Measurements from ENCODE around the gene RPL32. TPM values are rescaled to one million over a fixed set of nuclear protein-coding genes. Genes with fewer than 3 reads are reported as not detected.

Gene RPL32
- total and polyA plus RNA-seq, 2 donors (not counting 3 experiments of a cell fraction or from before 2014, with no cell fraction given): 1,075 to 1,588 TPM

DNA sequence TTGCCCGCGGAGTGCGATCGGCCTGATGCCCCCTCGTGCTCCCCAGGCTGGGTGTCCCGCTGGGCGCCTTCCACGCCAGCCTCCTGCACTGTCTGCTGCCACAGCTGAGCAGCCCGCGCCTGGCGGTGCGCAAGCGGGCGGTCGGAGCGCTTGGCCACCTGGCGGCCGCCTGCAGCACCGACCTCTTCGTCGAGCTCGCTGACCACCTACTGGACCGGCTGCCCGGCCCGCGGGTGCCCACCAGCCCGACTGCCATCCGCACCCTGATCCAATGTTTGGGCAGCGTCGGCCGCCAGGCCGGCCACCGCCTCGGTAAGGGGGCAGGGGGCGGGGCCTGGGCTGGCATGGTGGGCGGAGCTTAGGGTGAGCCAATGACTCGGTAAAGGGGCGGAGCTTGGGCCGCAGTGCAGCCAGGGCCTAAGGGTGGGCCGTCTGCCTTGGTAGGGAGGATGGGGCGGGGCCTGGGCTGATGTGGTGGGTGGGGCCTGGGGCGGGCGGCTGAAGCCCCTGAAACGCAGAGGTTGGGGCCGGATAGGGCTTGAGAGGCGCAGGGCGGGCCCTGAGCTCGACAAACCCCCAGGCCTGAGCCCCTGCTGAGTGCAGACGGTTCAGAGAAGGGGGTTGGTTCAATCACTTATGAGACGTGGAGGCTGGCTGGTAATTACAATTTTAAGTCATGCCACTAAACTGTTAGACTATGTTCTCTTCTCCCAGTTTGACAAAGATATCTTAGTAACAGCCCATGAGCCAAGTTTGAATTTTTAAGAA is 31.2 kb downstream of the RPL32 start:
- Histone ChIP-seq H3K9me3 (replicated peaks; ENCODE audit: control insufficient read depth, insufficient read depth, low read length) (no peaks in the 10 kb centered on the region), H3K27ac (ENCODE audit: insufficient read depth, low read depth, low read length) (no peak overlapping the region), H3K36me3 (ENCODE audit: control insufficient read depth in 2 of 2, extremely low read depth in 1 of 2, insufficient read depth in 2 of 2, low read length in 2 of 2) (no peaks in the 10 kb centered on the region), H4K20me1 (replicated peaks; ENCODE audit: control insufficient read depth, extremely low read depth, insufficient read depth, low read length) (no peaks in the 10 kb centered on the region), H2AFZ (ENCODE audit: low read depth, low read length) (peak overlapping the region; percentile 84), H3K4me3 (replicated peaks in 1 of 3; ENCODE audit: insufficient read depth in 1 of 3, low read depth in 1 of 3, low read length in 3 of 3) (peak overlapping the region; percentile 40 to 53 (median 46)), H3K4me1 (ENCODE audit: control insufficient read depth, extremely low read depth, insufficient read depth, low read length) (peaks cover 8% of the 10 kb centered on the region), H3K9me1 (replicated peaks; ENCODE audit: control insufficient read depth, extremely low read depth, insufficient read depth, low read length) (no peaks in the 10 kb centered on the region), H3K27me3 (ENCODE audit: control insufficient read depth in 2 of 2, insufficient read depth in 2 of 2, low read length in 2 of 2) (no peaks in the 10 kb centered on the region), H3K79me2 (ENCODE audit: control insufficient read depth, insufficient read depth, low read length) (no peaks in the 10 kb centered on the region), H3K9ac (replicated peaks; ENCODE audit: extremely low read depth, insufficient read depth, low read length) (peak overlapping the region; percentile 33), H3K4me2 (ENCODE audit: insufficient read depth, low read length) (peak overlapping the region; percentile 69)
- DNase-seq (ENCODE audit: low read depth, low spot score) (peak; percentile 95), FAIRE-seq (peak; percentile 95)
- TF ChIP-seq EZH2 (IDR thresholded peaks at IDR 0.05; ENCODE audit: borderline replicate concordance, low read depth, low read length, severe bottlenecking) (no peak), POLR2A (IDR thresholded peaks at IDR 0.05; ENCODE audit: low read depth, low read length) (no peak), POLR2AphosphoS5 (IDR thresholded peaks at IDR 0.05; ENCODE audit: insufficient read depth, low read depth, low read length) (peak; percentile 57)
- TF ChIP-seq, protein P1, sequence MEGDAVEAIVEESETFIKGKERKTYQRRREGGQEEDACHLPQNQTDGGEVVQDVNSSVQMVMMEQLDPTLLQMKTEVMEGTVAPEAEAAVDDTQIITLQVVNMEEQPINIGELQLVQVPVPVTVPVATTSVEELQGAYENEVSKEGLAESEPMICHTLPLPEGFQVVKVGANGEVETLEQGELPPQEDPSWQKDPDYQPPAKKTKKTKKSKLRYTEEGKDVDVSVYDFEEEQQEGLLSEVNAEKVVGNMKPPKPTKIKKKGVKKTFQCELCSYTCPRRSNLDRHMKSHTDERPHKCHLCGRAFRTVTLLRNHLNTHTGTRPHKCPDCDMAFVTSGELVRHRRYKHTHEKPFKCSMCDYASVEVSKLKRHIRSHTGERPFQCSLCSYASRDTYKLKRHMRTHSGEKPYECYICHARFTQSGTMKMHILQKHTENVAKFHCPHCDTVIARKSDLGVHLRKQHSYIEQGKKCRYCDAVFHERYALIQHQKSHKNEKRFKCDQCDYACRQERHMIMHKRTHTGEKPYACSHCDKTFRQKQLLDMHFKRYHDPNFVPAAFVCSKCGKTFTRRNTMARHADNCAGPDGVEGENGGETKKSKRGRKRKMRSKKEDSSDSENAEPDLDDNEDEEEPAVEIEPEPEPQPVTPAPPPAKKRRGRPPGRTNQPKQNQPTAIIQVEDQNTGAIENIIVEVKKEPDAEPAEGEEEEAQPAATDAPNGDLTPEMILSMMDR (IDR thresholded peaks at IDR 0.05; ENCODE audit: extremely low read depth in 1 of 2, insufficient read depth in 1 of 2, low read depth in 1 of 2, low read length in 2 of 2): peak; percentile 81 to 85
- no TSS peak for BruUV-seq (replicated peaks)
- ChIA-PET POLR2A (interaction anchor here (0.6 to 1.2 kb wide), 5 partner anchors 13 to 146 kb away, joined by 4 to 10 read pairs (median 7); partner anchors contain the start of genes CAND2, RAF1, RPL32 and TMEM40), CTCF (interaction anchor here (0.6 to 3.0 kb wide), 28 partner anchors 8 to 964 kb away, joined by 3 to 30 read pairs (median 4); partner anchors contain the start of genes CAND2, RPL32 and TAMM41)
- dilution Hi-C loops (cut with MboI; ENCODE audit: extremely low pct_ligation_motif_present, low sequenced_read_pairs): no loop called here
- intact Hi-C loops (cut with micrococcal nuclease): loop anchor here (1.0 to 2.0 kb wide), 3 partner anchors 14 to 31 kb away; partner anchors contain the start of genes CAND2 and RPL32

Data from endothelial cell of umbilical vein (primary cell).